SK-N-SH (cell line): ENCODE data around the gene KSR2.

Experiments
- CTCF ChIP-seq: fragments of 200-600 bp; sonication (generic); IDR thresholded peaks from 2 replicates; pipeline ENCODE4 v1.6.1; 2017; ENCODE audit warnings: antibody characterized with exemption, mild to moderate bottlenecking, moderate library complexity
- EP300 ChIP-seq, 2 experiments: IDR thresholded peaks; 2 replicates each; pipeline versions ENCODE4 v1.4.0 to v1.6.1; 2012; ENCODE audit warnings: borderline replicate concordance in 1 of 2, low read depth in 1 of 2, low read length in 1 of 2
- NFIC ChIP-seq: IDR thresholded peaks from 2 replicates; pipeline ENCODE4 v1.4.0; 2012; ENCODE audit warnings: borderline replicate concordance
- POLR2AphosphoS5 ChIP-seq: IDR thresholded peaks from 2 replicates; pipeline ENCODE4 v1.6.1; 2012; ENCODE audit warnings: low read depth, low read length
- YY1 ChIP-seq: IDR thresholded peaks from 2 replicates; pipeline ENCODE4 v1.4.0; 2012; ENCODE audit warnings: low read depth, mild to moderate bottlenecking

GRCh38 chr12:117521867-117522266 is 446.9 kb downstream of the KSR2 start:
- TF ChIP-seq POLR2AphosphoS5 (no peak), NFIC (no peak), CTCF (no peak), EP300 (IDR thresholded peaks at IDR 0.05; ENCODE audit: borderline replicate concordance in 1 of 2, low read depth in 1 of 2, low read length in 1 of 2) (no peak), YY1 (no peak)
